Occipital lobe (tissue), 2 donors: ENCODE measurements around the gene FHIT. TPM values are rescaled to one million over a fixed set of nuclear protein-coding genes. Genes with fewer than 3 reads are reported as not detected.

Experiments used
- DNase-seq: peaks from one replicate; lab custom pipeline; 2025; lab: John Stamatoyannopoulos, UW
- total RNA-seq: library from RNA; depleted of rRNA; stranded (reverse); fragments of >200 nt; gene quantifications from one replicate; pipeline ENCODE4 v1.2.3, GENCODE V29; 2014

The FHIT gene
- total RNA-seq, 1 donor from 2014 or later, result 3.6 TPM

DNA sequence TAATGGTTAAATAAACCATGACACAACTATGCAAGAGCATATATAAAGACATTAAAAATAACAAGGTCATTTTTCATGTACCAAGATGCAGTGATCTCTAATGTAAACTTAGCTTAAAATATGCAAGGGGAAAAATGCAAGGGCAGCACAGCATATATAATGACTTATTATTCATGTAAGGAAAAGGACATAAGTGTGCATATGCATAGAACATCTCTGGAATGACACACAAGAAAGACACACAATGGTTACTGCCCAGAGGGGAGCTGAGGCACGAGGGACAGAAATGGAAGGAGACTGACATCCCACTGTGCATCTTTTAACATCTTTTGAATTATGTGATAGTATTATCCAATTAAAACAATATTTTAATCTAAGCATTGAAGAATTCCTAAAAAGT lies 79.0 kb downstream of the FHIT start:
- no peak for DNase-seq

DNA sequence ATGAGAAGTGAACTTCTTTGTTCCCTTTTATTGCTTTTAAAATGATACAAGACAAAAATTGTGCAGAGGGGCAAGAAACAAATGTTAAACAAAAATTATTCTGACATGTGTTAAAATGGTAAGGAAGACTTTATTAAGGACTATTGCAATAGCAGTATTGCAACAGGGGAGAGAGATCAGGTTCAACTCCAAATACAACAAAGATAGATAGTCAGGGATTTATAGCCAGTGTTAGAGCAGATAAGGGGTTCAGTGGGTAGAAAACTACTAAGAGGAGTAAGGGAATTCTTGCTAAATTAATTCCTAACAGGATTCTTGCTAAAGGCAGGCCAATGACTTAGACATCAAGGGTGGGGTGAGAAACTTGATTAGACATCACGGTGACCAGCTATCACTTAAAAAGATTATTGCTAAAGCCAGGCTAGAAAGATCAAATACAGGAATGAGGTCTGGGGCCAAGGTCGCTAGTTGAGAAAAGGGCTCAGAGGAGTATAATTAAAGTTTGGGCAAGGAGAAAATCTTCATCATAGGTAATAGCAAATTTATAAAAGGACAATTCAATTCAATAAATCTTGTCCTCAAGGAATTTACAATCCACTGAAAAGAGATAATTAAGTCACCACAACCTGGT lies 81.5 kb downstream of the FHIT start:
- no peak for DNase-seq

DNA sequence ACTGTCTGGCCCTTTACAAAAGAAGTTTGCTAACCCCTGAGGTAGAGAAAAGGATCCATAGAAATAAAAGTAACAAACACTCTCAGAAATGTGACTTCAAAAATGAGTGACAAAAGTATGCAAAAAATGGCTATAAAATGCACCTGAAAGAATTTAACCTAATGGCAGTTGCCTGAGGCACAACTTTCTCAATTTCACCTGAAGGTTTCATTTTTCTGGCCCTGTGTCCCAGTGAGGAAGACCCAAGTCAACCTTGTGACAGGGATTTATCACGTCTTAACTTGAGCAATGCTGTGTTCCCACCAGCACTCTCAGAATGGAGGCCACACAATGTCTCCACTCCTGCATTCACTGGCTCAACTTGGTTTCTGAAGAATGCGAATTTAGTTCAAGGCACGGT lies 83.0 kb downstream of the FHIT start:
- no peak for DNase-seq

DNA sequence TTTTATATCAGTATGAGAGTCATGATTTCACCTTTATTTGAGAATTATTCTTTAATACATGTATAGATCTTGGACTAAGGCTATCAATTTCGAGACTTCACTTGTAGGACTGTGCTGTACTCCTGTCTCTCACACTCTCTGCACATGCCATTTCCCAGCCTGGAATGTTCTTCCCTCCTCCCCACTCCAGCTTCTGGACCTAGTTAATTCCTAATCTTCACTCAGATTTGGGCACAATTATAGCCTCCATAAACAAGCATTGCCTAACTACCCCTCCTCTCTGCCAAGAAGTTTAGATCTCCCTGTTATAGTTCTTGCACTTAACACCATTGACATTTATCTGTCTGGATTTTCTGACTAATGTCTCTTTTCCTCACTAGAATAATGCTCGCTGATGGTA lies 88.3 kb downstream of the FHIT start:
- no peak for DNase-seq

DNA sequence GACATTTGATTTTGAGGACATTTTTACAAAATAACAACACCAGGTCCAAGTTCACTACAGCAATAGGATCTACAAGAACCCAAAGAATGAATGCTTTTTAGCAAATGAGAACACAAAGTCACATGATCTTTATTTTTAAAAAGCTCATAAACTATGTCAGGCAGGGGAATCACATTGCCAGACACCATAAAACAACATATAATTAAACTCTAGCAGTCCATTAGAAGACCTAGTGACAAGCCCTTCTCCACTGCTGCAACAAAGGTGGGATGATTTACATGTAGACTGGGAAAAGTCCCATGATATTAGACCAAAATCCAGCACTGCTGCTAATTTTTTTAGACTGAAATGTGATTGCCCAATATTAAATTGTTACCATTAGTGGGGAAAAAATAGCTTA lies 92.6 kb downstream of the FHIT start:
- DNase-seq, result no peak

DNA sequence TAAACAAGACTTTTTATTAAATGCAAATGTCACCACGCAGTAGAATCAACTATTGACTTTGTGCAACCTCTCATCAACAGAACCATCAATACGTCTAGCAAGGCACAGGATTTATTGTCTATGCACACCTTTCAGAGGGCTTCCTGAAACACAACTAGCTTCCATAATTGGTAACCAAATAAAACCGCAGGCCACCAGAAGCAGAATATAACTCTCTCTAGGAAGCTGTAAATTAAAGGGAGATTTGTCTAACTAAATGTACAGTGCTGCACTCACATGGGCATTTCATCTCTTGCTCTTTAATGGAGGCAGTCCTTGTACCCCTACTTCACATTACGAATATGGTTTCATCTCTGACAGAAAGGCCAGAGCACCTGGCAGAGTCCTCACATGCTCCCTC lies 93.0 kb downstream of the FHIT start:
- no peak for DNase-seq

DNA sequence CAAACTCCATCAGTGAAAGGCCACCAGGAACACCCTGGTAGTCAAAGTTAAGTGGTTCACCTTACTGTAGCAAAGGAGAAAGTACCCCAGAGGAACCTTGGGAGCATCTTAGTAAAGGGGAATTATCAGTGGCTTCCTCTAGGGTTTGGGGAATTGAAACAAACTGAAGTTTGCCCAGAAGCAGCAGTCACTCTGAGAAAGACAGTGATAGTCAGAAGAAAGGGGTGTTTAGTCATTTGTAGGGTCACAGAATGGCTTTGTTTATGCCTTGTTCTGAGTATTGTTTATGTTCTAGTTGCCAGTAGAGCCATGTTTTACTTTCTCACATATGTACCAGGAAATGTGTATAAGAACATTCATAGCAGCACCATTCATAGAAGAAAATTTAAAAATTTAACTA lies 93.8 kb downstream of the FHIT start:
- DNase-seq, result no peak

DNA sequence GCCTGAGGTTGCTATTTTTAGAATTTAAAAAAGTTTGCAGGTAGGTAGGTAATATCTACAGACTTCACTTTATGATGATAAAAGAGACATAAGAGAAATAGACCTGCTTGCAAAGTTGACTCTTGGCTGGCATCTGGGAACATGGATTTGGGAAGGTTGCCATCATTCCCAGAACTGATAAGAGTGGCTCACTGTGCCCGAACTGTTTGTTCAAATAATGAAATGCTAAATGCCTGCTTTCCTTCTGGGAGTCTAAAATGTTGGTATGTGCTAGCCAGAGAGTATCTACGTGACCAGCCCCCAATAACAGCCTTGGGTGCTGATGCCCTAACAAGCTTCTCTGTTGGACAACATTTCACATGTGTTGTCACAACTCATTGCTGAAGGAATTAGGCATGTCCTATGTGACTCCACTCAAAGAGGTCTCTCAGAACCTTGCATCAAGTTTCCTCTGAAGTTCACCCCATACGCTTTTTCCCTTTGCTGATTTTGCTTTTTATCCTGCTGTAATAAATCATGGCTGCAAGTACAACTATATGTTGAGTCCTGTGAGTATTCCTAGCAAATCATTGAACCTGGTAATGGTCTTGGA lies 95.5 kb downstream of the FHIT start:
- no peak for DNase-seq

DNA sequence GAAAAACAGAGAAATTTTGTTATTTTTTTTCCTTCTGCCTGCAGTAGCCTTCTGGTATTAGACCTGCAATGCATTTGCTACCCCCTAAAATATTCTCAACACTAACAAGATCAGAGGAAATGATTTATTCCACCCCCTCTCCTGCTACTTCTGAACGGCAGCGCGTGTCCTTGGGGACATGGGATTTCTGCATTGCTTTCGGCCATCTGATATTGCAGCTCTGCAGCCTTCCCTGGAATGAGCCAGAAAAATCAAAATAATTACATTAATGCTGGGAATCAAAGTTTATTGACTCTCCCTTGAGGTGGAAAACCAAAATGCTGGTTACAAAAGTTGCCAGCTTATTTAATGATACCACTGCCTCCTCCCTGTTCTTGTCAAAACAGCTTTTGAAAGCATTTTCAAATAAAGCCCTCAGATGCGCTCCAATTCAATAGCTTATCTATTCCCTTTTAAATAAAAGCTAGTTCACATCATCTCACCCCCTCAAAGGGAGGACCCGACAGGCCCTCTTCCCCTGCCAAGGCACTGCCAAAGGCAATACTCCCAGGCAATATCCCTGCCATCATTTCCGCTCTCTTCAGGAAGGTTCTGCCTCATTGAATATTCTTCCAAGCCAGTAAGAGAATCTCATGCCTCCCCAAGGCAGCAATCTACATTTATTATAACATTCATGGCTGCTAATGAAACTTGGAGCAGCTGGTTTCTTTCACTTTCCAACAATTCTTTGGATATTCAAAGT lies 96.6 kb downstream of the FHIT start:
- no peak for DNase-seq

DNA sequence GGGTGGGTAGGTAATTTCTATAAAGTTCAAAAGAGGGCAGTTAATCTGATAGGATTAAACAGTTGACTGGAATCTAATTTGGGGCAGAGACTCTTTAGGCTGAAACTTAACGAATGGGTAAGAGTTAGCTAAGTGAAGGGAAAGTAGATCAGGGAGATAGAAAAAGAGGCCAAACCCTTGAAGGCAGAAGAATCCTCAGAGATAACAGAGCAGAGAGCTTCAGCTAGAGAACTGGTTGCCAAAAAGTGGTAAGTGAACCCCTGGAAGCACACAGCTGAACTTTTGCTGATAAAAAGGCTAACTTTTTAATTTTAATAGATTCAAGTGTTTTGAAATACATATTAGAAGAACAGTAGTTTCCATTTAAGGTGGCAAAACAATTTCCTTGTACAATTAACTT lies 99.2 kb downstream of the FHIT start:
- no peak for DNase-seq

DNA sequence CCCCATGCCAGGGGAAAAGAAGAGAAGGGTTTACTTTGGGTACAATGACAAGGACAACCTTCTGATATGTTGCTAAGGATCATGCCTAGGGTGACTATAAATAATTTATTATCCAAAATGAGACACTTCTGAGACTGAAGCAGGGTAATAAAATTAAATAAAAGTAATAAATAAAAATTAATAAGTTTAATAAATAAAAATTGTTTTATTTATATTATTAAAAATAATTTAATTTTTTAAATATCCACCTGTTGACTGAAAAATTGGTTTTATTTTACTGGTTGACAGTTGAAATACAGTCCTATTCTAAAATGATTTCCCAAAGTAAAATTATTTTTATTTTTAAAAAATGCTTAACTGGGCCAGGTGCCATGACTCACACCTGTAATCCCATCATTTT lies 102.0 kb downstream of the FHIT start:
- no peak for DNase-seq

DNA sequence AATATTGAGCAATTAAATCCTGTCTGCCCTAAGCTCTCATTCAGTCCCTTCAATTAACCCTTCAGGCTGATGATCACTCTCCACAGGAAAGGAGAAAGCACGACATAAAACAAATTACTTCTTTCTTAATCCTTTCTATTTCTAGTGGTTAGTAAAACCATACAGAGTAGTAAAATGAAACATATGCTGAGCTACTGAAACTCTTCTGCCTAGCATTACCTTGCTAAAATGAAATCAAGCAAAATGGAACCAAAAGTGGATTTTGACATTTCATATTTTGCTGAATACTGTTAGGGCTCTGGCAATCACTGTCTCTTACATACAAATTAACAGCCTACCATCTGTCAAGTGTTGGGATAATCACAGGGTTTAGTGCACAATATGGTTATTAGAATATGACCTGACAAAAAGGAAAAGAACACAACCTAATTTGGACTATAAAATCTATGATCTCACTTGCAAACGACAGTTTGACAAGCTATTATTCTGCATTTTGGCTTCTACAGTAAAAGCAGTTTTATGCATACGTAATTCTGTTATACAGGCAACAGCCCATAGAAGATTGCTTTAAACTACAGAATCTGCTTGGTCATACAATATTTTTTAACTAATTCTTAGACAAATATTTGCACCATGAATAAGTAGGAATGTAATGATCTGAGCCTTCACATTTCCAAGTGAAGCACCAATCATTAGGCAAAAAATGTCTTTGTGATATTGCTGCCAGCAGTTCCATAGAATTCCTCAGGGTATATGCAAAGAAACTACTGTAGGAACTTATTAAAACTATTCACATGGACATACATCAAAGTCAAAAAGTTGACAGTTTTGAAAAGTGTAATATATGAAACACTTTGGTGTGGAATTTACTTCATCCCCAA lies 105.0 kb downstream of the FHIT start:
- no peak for DNase-seq

DNA sequence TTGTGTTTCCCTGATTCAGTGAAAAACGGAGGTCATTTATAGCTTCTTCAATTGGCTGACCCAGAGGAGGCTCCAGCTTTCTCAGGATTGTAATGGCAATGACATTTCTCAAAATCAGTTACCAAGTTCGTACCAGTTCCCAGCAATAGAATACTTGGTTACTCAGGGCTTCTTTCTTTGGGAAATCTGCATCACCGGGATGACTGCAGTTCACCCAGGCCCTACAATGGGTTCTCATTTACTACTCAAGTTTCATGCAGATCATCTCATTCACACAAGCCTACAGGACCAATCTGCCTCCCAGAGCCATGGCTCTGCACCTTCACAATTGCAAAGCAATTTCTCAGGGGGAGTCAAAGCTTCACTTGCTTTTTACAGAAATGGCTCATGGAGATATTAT lies 109.6 kb downstream of the FHIT start:
- DNase-seq, result no peak

DNA sequence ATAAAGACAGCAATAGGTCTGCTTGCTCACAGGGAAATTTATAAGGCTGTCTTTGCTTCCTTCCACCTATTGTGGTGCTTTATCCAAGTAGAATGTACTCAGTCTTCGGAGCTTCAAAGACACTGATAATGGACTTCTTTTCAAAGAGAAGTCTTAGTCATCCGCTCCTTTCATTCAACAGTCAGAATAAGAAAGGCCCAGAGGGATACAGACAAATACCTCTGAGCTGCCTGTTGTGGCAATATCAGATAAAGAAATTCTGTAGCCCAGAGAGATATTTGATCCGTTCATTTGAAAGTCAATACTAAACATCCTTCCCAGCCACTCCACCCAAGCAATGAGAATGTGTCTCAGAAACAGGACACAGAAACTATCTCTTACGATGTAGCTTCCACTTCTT lies 110.0 kb downstream of the FHIT start:
- DNase-seq, result no peak

DNA sequence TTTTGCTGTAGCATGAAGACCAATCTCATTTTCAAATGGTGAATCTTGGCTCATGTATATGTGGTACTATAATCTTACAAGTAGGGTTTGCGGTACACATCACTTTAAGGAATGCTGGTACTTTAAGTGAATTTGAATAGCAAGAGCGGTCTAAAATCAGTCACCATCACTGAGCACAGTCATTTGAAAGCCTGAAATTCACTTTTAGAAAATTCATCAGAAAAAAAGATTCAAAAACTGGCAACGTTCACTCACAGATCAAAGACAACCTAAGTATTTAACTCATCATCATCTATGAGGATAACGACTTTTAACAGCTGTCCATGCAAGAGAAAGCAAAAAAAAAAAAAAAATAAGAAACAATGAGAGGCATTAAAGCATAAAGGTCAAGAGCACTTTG lies 111.6 kb downstream of the FHIT start:
- no peak for DNase-seq

DNA sequence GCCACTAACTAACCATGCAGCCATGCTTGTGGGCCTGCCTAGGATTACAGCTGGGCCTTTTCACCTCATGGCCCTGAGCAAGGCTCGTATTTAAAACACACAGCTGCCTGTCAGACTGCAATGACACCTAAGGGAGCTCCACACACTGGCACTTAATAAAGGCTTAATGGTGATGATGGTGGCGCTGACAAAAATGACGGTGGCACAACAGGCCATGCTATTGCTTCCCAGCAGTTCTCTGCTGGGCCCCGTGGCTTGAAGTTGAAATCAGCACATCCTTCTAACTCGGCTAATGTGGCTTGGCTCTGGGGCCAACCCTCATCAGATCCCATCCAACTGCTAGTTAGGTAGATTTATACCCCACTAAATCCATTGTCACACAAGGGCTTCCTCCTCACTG lies 112.9 kb downstream of the FHIT start:
- no peak for DNase-seq

DNA sequence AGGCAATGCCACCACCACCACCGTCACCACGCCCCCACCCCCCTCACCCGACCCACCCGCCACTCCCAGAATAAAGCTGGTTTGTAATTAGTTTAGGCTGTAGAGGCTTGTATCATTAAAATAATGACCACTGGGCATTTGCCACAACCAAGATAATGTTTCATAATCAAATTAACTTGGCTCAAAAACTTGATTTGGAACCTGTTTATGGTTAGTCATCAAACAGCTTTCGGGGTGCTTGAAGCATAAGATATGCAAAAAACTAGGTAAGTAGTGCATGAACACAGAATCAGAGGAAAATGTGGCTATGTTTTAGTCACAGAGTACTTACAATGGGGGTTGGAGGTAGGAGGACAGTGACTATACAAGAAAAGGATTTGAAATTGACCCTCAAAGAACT lies 115.1 kb downstream of the FHIT start:
- DNase-seq, result no peak

DNA sequence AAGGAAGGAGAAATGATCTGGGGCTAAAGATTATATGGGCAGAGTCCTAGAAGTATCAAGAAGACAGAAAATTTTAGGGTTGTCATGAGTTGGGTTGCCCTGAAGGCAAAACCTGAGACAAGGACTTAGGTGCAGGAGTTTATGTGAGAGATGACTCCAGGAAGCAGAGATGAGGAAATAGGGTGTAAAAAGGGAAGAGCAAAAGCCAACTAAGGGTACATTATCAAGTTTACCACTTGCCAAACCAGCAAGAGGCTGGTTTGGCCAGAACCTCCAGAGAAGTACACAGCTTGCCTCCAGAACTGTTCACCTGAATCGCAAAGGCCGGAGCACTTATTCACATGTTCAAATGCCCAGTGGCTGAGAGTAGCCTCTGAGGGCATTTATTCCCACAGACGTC lies 116.7 kb downstream of the FHIT start:
- DNase-seq, result no peak

DNA sequence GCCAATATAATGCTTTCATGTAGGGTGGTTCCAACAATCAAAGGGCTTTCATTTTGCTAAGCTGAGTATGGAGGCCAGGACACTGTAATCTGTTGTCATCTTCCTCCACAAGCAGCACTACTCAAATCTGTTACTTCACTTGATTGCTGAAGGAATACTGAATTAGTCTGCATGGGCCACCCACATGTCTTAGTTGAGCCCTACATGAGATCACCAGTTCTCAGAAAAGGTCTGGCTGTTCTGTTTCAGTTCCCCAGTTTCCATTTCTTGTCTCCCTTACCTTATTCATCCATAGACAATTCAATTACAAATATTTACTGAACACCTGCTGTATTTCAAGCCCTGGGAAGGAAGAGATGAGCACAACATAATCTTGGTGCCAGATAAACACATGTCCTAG lies 119.2 kb downstream of the FHIT start:
- no peak for DNase-seq

DNA sequence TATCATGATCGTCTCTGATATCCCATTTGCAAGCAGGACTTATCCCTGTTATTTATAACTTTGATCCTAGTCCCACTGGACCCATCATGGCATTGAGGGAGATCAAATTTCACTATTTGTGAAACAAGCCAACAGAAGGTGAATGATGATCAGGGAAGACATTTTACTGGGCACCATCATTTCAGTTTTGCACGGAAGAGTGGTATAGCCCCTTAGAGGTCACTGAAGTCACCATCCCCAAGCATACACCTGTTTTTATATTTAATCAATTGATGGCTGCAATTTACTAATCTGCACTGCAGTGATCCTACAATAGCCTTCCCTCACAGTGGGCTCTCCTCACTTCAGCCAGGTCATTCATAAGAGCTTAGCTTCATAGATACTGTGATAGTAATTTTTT lies 132.4 kb downstream of the FHIT start:
- DNase-seq, result no peak

DNA sequence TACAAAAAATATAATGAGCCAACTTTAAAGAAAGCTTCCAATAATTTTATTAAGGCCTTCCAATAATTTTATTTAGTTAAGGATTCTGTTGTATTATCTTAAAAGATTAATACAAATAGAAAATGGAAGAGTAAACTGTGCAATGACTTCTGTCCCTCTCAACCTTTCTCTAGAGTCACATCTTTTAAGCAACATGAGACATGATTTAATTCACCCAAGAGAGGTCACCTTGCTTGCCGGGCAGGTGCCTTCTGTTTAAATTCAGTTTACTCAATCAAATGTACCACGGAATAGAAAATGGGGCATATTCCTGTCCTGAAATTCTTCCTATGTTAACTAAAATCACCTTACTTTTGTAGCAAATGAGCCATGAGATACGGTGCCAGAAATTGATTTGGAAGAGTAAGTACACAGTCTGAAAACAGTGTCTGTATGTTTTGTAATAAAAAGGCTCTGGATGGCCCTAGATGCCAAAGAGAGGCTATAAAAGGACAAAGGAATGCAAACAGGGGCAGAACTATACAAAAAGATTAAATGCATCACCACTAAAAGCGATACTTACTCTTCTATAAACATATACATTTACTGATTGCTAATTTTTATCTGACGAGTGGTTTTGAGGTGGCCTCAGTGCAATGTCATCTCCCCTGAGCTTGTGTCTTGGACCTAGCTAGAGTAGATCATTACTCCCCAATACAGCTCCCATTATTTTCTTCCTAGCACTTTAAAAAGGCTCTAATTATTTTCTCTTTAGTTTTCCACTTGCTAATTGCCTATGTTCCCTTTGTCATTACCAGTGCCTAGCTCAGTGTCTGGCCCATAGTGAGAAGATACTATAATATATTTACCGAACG lies 134.0 kb downstream of the FHIT start:
- no peak for DNase-seq
